WERI-Rb-1 (cell line): ENCODE measurements around the gene SSR2.

Experiments used
- DNase-seq: peaks from one replicate; pipeline ENCODE4 v3.0.0-alpha.2; 2020
- H3K27ac ChIP-seq: fragments of 250-450 bp; sonication (Bioruptor Pico); 2 replicates; pipeline ENCODE4 v1.5.1; 2020; ENCODE audit warnings: mild to moderate bottlenecking, moderate library complexity
- H3K27me3 ChIP-seq: fragments of 250-450 bp; sonication (Bioruptor Pico); 2 replicates; pipeline ENCODE4 v1.5.1; 2021; ENCODE audit warnings: mild to moderate bottlenecking, low read depth, moderate library complexity; ENCODE audit not compliant: insufficient read depth, severe bottlenecking
- H3K36me3 ChIP-seq: fragments of 250-450 bp; sonication (Bioruptor Pico); 2 replicates; pipeline ENCODE4 v1.5.1; 2020; ENCODE audit warnings: mild to moderate bottlenecking, moderate library complexity
- H3K4me3 ChIP-seq: 2 replicates; pipeline ENCODE4 v1.5.1; 2011; ENCODE audit warnings: low read depth, mild to moderate bottlenecking, control low read depth, low read length
- H3K9me3 ChIP-seq: fragments of 250-450 bp; sonication (Bioruptor Pico); 2 replicates; pipeline ENCODE4 v1.5.1; 2021; ENCODE audit warnings: mild to moderate bottlenecking, moderate library complexity; ENCODE audit not compliant: severe bottlenecking
- TF ChIP-seq, protein P1 (sequence below): IDR thresholded peaks from 2 replicates; pipeline ENCODE4 v1.5.1; 2011; ENCODE audit warnings: low read depth, mild to moderate bottlenecking, control low read depth, inconsistent platforms, low read length

The SSR2 gene

DNA sequence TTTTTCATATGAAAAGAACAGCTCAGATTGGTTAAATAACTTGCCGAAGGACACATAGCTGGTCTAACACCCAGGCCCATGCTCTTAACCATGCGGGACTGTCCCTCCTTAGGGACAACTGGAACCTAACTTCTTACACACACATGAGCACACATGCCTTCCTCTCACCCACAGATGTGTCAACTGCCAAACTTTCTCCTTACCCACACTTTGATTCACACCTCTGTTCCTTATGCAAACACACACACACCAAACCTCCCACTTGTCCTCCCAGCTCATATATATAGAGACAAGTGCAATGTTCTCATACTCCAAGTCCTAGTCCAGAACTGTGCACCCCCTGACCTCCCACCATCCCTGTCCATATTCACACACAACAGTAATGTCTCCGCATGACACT lies 44.5 kb upstream of the SSR2 start:
- Histone ChIP-seq H3K36me3 (no peaks in the 10 kb centered on the region), H3K27ac (no peak overlapping the region), H3K27me3 (no peaks in the 10 kb centered on the region), H3K4me3 (no peak overlapping the region), H3K9me3 (no peaks in the 10 kb centered on the region)
- TF ChIP-seq, protein P1, sequence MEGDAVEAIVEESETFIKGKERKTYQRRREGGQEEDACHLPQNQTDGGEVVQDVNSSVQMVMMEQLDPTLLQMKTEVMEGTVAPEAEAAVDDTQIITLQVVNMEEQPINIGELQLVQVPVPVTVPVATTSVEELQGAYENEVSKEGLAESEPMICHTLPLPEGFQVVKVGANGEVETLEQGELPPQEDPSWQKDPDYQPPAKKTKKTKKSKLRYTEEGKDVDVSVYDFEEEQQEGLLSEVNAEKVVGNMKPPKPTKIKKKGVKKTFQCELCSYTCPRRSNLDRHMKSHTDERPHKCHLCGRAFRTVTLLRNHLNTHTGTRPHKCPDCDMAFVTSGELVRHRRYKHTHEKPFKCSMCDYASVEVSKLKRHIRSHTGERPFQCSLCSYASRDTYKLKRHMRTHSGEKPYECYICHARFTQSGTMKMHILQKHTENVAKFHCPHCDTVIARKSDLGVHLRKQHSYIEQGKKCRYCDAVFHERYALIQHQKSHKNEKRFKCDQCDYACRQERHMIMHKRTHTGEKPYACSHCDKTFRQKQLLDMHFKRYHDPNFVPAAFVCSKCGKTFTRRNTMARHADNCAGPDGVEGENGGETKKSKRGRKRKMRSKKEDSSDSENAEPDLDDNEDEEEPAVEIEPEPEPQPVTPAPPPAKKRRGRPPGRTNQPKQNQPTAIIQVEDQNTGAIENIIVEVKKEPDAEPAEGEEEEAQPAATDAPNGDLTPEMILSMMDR = no peak
- no peak for DNase-seq

DNA sequence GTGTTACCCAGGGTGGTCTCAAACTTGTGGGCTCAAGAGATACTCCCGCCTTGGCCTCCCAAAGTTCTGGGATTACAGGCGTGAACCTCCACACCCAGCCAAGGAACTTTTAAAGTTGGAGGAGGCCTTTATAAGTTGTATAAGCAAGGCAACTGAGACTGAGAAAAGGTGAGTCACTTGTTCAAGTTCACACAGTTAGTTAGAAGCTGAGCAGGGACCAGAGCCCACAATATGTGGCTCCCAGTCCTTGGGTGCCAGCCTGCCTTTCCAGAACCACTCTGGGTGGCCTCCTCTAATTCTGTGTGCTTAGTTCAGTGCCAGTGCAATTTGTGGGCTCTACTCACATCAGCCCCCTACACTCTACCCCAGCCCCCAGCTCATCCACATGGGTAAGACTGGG lies 43.9 kb upstream of the SSR2 start:
- Histone ChIP-seq H3K4me3 (no peak overlapping the region), H3K27me3 (no peaks in the 10 kb centered on the region), H3K27ac (no peak overlapping the region), H3K36me3 (no peaks in the 10 kb centered on the region), H3K9me3 (no peaks in the 10 kb centered on the region)
- TF ChIP-seq, protein P1 = no peak
- DNase-seq = no peak

DNA sequence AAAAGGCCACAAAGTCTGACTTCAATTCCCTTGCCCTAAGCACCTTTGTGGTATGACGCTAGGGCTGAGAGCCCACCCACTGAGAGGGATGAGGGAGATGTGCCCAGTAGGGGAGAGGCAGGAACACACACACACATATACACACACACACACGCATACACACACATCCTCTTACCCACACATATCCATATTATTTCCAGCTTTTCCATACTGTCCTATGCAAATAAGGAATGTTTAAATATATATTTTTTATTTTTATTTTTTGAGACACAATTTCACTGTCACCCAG lies 43.2 kb upstream of the SSR2 start:
- TF ChIP-seq, protein P1 = no peak
- Histone ChIP-seq H3K36me3 (no peaks in the 10 kb centered on the region), H3K27me3 (no peaks in the 10 kb centered on the region), H3K9me3 (no peaks in the 10 kb centered on the region), H3K4me3 (no peak overlapping the region), H3K27ac (no peak overlapping the region)
- no peak for DNase-seq

DNA sequence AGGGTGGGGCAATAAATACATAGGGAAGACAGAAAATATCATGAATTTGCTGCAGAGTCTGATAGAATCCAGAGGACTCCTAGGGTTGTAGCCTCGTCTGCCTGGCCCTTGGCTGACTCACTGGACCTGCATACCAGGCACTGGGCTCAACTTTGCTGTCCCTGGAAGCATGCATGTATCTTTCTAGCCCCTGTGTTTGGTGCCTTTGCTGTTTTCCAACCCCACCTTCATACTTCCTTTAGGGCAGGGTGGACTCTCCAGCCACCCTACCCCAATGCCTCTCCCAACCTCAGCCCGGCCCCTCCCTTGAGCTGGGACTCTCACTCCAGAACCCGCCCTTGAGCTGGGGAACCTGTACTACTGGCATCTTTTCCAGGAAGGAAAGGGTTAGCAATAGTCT lies 41.4 kb upstream of the SSR2 start:
- H3K9me3 ChIP-seq = no peaks in the 10 kb centered on the region
- TF ChIP-seq, protein P1 = no peak
- peaks cover 14% of the 10 kb centered on the region for H3K36me3 ChIP-seq
- DNase-seq = no peak
- no peak overlapping the region for H3K4me3 ChIP-seq
- H3K27me3 ChIP-seq = no peaks in the 10 kb centered on the region
- H3K27ac ChIP-seq = no peak overlapping the region

DNA sequence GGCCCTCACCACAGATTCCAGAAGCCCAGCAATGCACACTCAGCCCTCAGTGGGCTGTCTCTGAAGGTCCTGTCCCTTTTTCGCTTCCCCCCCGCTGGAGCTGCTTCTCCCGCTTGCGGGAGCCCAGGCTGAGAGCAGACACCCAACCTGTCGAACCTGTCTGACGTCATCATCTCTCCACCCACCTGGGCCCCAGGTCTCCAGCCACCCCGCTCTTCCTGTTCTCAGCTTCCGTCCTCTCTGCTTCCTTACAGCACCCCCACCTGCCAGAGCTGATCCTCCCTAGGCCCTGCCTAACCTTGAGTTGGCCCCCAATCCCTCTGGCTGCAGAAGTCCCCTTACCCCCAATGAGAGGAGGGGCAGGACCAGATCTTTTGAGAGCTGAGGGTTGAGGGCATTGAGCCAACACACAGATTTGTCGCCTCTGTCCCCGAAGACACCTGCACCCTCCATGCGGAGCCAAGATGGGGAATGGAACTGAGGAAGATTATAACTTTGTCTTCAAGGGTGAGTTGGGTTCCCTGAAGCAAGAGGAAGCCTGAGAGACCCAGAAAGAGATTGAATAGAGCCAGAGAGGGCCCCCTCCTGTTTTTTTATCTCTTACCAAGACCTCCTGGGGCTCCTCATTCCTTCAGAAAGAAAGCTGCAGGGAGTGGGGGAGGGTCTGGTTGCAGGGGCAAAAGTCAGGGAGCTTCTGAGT lies 40.3 kb upstream of the SSR2 start, which contains the start of gene RAB25:
TSS of gene RAB25 (plus strand) at position 224 of the 700 bp plus-strand sequence. CDS start at position 465, 241 bp downstream.
- TF ChIP-seq, protein P1 = no peak
- no peak within 1 kb of the TSS for H3K4me3 ChIP-seq
- no peaks in the 10 kb centered on the region for H3K27me3 ChIP-seq
- H3K36me3 ChIP-seq = peaks cover 18% of the 10 kb centered on the region
- no peak for DNase-seq
- no peaks in the 10 kb centered on the region for H3K9me3 ChIP-seq
- no peak within 1 kb of the TSS for H3K27ac ChIP-seq

DNA sequence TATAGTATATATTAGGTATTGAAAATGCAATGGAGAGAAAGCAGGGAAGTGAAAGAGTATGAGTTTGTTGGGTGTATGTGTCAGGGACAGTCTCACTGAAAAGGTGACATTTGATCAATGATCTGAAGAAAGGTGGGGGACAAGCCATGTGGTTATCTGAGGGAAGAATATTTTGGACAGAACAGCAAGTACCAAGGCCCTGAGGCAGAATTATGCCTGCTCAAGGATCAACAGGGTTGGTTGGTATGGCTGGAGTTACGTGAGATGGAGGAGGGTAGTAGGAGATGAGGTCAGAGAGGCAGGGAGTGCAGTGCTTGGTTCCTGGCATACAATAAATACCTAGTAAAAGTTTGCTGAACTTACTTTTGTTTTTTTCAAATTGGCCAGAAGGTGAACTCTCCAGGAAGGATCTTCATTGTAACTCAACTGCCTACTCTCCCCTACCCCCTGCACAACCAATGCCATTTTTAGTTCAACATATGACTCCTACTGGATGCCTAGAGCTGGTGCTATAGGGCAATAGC lies 35.6 kb upstream of the SSR2 start:
- no peak overlapping the region for H3K4me3 ChIP-seq
- H3K9me3 ChIP-seq = no peaks in the 10 kb centered on the region
- no peaks in the 10 kb centered on the region for H3K27me3 ChIP-seq
- H3K27ac ChIP-seq = no peak overlapping the region
- no peak for DNase-seq
- TF ChIP-seq, protein P1 = no peak
- H3K36me3 ChIP-seq = peaks cover 35% of the 10 kb centered on the region
